GM19099 (cell line): Measurements from ENCODE around the gene TMEM38B.

ENCODE experiments used
- POLR2A ChIP-seq: IDR thresholded peaks from 3 replicates; pipeline ENCODE4 v1.6.1; 2011; ENCODE audit warnings: low read depth; ENCODE audit not compliant: insufficient read length; ENCODE audit errors: extremely low read depth

TMEM38B gene

GRCh38 chr9:105742088-105742487, 47.7 kb downstream of the TMEM38B start:
- no peak for TF ChIP-seq POLR2A

- TF ChIP-seq POLR2A: no peak
These were observed 57.4 kb downstream of the TMEM38B start for GRCh38 chr9:105751761-105752160.

- TF ChIP-seq POLR2A: no peak
These were observed 63.3 kb downstream of the TMEM38B start for GRCh38 chr9:105757496-105758251.

- TF ChIP-seq POLR2A: no peak
These were observed 65.7 kb downstream of the TMEM38B start for GRCh38 chr9:105760053-105760452.

GRCh38 chr9:105816202-105816744, 121.9 kb downstream of the TMEM38B start:
- no peak for TF ChIP-seq POLR2A

- TF ChIP-seq POLR2A: no peak
These were observed 122.6 kb downstream of the TMEM38B start for GRCh38 chr9:105816981-105817380.

GRCh38 chr9:105818903-105819302, 124.6 kb downstream of the TMEM38B start:
- TF ChIP-seq POLR2A: no peak

- TF ChIP-seq POLR2A: no peak
These were observed 128.5 kb downstream of the TMEM38B start for GRCh38 chr9:105822814-105823213.
